Activated CD4-positive, alpha-beta T cell treated with anti-CD3 and anti-CD28 coated beads, Interleukin-2, amount 50 U/mL, for 4 hours (primary cell): ENCODE measurements around the gene UBE2K.
"Not testable (repeated sequence)": the region's sequence is repeated elsewhere in the genome, so short reads cannot be mapped to it uniquely, and the experiment has no call there.

Experiments used
- DNase-seq, 2 experiments: peaks; one replicate each; pipeline ENCODE4 v3.0.0-alpha.2; 2020

UBE2K gene

GRCh38 chr4:39732728-39733127 lies 34.8 kb downstream of the UBE2K start:
- DNase-seq, result no peak

DNA sequence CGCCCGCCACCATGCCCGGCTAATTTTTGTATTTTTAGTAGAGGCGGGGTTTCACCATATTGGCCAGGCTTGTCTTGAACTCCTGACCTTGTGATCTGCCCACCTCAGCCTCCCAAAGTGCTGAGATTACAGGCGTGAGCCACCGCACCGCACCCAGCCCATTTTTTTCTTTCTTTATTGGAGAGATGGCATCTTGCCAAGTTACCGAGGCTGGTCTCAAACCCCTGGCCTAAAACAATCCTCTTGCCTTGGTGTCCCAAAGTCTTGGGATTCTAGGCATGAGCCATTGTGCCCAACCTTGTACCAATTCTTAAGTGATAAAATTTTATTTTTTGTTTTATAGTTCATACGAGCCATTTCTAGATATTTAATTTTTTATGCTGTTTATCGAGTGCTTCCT lies 41.7 kb downstream of the UBE2K start:
- not testable (repeated sequence) for DNase-seq

DNA sequence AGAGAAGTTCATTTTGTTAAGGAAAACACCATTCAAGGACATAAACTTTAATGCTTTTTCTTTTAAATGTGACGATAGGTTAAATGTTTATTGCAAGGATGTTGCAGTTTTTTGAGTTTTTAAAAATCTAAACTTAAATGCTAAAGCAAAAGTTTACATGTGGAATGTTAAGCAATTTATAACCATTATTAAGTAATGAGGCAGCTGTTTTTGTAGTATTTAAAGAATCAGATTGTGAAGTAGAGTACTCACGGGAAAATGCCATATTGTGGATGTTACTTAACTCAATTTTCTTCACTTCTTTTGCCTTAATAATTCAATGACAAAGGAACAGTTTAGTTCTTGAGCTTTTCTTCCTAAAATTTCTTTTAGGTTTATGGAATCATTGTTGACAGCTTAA lies 43.5 kb downstream of the UBE2K start:
- no peak for DNase-seq

- DNase-seq, result no peak
These were observed 48.0 kb downstream of the UBE2K start for GRCh38 chr4:39745920-39746319.

GRCh38 chr4:39750216-39750615 lies 52.3 kb downstream of the UBE2K start:
- DNase-seq, result no peak

DNA sequence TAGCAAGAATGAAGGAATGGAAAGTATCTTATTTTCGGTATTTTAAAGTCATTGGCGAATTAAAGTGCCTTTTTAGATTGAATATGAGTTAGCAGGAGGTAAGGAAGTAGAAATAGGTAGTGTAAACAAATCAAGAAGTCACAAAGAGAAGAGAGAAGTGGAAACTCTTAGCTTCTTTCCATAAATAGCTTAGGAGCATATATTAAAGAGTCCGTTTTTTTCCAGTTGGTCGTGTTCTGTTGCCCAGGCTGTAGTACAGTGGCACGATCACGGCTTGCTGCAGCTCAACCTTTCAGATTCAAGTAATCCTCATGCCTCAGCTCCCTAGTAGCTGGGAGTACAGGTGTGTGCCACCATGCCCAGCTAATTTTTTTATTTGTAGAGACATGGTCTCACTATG lies 56.4 kb downstream of the UBE2K start:
- DNase-seq, result no peak

GRCh38 chr4:39756159-39756558 lies 58.2 kb downstream of the UBE2K start:
- no peak for DNase-seq

- DNase-seq, result no peak
These were observed 60.2 kb downstream of the UBE2K start for GRCh38 chr4:39758176-39758575.

GRCh38 chr4:39759569-39759968 lies 61.6 kb downstream of the UBE2K start:
- no peak for DNase-seq

GRCh38 chr4:39761005-39761667 lies 63.2 kb downstream of the UBE2K start:
- no peak for DNase-seq

- DNase-seq, result no peak
These were observed 66.0 kb downstream of the UBE2K start for GRCh38 chr4:39763714-39764572.

DNA sequence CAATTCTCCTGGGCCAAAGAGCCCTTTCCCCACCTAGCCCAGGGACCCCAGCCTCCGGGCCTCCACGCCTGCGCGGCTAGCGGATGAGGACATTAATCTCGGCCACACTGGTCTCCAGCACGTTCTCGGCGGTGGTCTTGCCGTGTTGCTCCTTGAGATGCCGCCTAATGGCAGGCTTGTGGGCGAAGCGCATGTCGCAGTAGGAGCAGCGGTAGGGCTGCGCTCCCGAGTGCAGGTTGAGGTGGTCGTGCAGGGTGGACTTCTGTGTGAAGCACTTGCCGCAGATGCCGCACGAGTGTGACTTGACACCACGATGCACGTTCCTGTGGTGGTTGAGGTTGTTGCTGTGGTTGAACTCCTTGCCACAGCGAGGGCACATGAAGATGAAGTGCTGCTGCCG lies 72.1 kb downstream of the UBE2K start:
- DNase-seq, result no peak

DNA sequence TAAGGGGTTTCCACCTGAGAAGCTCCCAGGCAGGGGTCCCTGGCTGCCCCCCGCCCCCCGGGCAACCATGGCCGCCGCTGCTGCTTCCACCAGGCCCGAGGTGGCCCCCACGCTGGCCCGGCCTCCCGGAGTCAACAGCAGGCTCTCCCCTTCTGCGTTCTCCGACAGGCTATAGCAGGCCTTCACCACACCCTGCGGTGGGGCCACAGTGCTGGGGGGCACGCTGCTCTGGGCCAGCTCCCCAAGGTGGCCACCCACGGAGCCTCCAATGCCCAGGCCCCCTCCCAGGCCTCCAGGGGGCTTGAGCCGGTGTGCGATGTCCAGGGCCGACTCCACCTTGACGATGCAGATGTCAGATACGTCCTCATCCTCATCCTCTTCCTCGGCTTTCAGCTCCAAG lies 72.5 kb downstream of the UBE2K start:
- DNase-seq, result no peak

GRCh38 chr4:39770969-39771724 lies 73.2 kb downstream of the UBE2K start:
- DNase-seq, result no peak

DNA sequence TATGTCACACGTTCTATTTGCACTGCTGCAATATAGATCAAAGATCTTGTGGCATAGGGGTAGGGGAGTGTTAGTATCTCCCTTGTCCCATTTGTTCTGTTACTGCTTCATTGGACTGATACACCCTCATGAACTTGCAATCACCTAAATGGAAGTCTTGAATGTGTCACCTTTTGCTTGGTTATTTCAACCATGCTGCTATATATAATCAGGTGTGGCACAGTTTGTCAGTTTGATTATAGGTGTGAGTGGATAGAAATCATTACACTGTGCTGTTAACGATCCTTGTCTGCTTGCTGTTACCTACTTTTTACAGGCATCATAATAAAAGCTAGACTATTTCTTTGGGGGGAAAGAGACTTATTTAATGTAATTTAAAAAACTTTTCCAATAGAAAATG lies 84.1 kb downstream of the UBE2K start:
- not testable (repeated sequence) for DNase-seq

GRCh38 chr4:39785083-39785482 lies 87.1 kb downstream of the UBE2K start:
- DNase-seq, result no peak

GRCh38 chr4:39786838-39787237 lies 88.9 kb downstream of the UBE2K start:
- DNase-seq, result no peak

GRCh38 chr4:39792128-39792527 lies 94.2 kb downstream of the UBE2K start:
- no peak for DNase-seq

DNA sequence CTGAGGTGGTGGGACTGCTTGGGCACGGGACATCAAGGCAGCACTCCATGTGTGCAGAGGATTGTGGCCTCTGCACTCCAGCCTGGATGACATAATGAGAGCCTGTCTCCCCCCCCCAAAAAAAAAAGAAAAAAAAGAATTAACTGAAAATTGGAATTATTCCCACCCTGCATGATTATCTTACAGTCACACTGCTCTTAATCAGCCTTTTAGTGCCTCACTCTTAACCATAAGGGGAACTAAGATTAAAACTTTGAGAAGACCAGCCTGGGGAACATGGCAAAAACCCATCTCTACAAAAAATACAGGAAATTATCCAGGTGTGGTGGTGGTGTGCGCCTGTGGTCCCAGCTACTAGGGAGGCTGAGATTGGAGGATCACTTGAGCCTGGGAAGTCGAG lies 94.6 kb downstream of the UBE2K start:
- no peak for DNase-seq

DNA sequence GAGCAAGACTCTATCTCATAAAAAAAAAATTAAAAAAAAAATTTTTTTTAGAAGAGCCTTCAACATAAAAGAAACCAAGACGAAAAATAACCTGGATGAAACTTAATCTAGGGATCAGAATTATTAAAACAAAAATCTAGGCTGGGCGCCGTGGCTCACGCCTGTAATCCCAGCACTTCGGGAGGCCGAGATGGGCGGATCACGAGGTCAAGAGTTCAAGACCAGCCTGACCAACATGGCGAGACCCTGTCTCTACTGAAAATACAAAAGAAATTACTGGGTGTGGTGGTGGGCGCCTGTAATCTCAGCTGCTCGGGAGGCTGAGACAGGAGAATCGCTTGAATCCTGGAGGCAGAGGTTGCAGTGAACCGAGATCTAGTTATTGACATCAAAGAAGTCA lies 95.0 kb downstream of the UBE2K start:
- DNase-seq, result not testable (repeated sequence)

DNA sequence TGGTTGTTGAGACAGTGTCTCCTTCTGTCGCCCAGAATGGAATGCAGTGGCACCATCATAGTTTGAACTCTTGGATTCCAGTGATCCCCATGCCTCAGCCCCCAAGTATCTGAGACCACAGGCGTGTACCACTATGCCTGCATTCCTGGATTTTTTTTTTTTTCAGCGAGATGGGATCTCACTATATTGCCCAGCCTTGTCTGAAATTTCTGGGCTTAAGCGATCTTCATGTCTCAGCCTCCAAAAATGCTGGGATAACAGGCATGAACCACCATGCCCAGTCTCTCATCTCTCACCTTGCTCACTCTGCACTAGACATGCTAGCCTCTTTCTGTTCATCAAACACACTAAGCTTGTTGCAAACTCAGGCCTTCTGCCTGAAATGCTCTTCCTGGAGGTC lies 104.1 kb downstream of the UBE2K start:
- DNase-seq, result no peak

DNA sequence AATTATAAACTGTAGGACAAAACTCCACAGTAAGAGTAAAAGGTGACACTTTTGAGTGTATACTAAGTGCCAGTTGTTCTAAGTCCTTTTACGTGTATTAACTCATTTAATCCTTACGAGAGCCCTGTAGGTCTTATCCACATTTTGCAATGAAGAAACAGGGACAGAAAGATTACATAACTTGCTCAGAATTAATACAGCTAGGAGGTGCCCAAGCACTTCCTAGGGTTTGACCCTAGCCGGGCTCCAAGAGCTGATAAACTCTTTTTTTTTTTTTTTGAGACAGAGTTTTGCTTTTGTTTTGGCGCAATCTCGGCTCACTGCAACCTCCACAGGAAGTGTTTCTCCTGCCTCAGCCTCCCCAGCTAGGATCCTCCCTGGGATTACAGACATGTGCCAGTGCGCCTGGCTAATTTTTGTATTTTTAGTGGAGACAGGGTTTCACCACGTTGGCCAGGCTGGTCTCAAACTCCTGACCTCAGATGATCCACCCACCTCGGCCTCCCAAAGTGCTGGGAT lies 110.4 kb downstream of the UBE2K start:
- DNase-seq, result no peak

DNA sequence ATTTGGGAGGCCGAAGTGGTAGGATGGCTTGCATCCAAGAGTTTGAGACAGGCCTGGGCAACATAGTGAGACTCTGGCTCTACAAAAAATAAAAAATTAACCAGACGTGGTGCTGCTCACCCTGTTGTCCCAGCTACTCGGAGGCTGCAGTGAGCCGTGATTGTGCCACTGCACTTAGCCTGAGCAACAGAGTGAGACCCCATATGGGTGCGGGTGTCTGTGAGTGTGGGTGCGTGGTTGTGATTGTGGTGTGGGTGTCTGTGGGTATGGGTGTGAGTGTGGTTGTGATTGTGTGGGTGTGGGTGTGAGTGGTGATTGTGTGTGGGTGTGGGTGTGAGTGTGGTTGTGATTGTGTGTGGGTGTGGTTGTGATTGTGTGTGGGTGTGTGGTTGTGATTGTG lies 114.6 kb downstream of the UBE2K start:
- DNase-seq, result no peak

DNA sequence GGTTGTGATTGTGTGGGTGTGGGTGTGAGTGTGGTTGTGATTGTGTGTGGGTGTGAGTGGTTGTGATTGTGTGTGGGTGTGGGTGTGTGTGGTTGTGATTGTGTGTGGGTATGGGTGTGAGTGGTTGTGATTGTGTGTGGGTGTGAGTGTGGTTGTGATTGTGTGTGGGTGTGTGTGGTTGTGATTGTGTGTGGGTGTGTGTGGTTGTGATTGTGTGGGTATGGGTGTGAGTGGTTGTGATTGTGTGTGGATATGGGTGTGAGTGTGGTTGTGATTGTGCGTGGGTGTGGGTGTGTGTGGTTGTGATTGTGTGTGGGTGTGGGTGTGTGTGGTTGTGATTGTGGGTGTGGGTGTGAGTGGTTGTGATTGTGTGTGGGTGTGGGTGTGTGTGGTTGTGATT lies 115.1 kb downstream of the UBE2K start:
- DNase-seq, result not testable (repeated sequence)
